Left ventricle myocardium superior (tissue), 1 donor: ENCODE results near the gene COLEC11. TPM values are rescaled to one million over a fixed set of nuclear protein-coding genes. Genes with fewer than 3 reads are reported as not detected.

ENCODE experiments used
- ATAC-seq: fragments of 200-7000 bp; cut with Tn5 transposase; one replicate; pipeline ENCODE4 v1.9.1; 2020; ENCODE audit warnings: mild to moderate bottlenecking, moderate library complexity
- DNase-seq: peaks from one replicate; pipeline ENCODE4 v3.0.0-alpha.2; 2020
- intact Hi-C: fragments of 100-400 bp; cut with micrococcal nuclease; formaldehyde crosslinking; loops from one replicate; pipeline ENCODE4 v1.11.0; 2022
- total RNA-seq: library from RNA; stranded (reverse); fragmentation: NEBNext Ultra II Directional; extraction: Animal tissue kit (Norgen Biotek cat#: 25700); gene quantifications from one replicate; pipeline ENCODE4 v1.2.1, GENCODE V29; 2021
- donor health status: DM: no; HTN: yes; CAD: no; lungs with severe emphysema.

COLEC11 gene
- total RNA-seq, 1 donor from 2014 or later: 2.1 TPM

DNA sequence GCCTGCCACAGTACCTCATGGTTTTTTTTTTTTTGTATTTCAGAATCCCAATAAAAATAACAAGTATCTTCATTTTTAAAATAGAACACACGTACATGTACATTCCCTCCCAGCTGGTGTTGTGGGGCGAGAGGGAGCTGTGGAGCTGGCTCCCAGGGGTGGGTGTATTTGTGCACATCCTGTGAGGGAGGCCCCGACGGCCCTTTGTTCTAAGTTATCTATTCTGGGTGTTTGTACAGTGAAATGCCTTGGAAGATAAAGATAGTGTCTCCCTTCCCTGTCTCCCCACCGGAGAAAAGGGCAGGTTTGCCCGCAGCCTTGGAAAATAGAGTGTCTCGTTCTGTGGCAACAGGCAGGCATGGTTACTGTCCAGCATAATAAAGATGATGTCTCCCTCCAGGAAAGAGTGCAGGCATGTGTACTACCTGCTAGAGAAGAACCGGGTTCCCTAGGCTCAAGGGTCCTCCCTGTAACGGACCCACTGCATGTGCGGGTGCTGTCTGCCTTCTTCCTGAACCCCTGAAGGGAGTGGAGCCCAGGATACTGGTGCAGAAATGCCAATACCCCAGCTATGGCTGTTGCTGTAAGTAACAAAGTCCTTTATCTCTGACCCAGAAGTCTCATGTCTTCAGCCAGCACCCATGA, 51.0 kb downstream of the COLEC11 start:
- ATAC-seq (no peak), DNase-seq (no peak)
- intact Hi-C loops: no loop called here

DNA sequence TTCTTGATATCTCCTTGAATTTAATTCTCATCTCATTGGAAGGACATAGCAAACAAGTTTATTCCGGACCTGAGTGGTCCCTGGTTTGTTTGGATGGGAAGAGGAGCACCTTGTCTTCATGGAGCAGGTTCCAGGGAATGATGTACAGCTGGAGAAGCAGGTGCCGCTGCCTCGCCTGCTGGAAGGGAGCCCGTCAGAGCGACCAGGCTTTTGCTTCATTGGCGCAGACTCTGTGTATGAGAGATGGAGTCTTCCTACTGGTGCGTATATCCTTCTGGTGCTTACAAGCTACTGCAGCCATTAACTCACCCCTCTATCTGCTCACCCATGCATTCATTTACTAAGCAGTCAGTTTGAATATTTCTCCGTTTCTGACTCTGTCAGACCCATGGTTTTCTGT, 51.5 kb downstream of the COLEC11 start:
- intact Hi-C loops: no loop called here
- no peak for ATAC-seq

DNA sequence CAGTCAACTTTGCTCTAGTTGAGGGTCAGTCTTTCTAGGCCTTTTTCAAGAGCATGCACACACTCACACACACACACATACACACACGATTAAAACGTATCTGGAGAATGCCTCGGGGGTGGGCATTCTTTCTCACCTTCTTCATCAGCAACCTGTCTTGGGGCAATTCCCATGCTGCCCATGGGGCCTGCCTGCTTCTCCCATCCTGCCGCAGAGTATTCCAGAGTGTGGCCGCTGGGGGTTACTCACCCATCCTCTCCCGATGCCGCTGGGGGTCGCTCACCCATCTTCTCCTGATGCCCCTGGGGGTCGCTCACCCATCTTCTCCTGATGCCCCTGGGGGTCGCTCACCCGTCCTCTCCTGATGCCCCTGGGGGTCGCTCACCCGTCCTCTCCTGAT, 52.3 kb downstream of the COLEC11 start:
- no peak for ATAC-seq
- no peak for DNase-seq
- intact Hi-C loops: no loop called here

More for the DNA sequence above, 51.5 kb downstream of the COLEC11 start:
- DNase-seq: no peak

DNA sequence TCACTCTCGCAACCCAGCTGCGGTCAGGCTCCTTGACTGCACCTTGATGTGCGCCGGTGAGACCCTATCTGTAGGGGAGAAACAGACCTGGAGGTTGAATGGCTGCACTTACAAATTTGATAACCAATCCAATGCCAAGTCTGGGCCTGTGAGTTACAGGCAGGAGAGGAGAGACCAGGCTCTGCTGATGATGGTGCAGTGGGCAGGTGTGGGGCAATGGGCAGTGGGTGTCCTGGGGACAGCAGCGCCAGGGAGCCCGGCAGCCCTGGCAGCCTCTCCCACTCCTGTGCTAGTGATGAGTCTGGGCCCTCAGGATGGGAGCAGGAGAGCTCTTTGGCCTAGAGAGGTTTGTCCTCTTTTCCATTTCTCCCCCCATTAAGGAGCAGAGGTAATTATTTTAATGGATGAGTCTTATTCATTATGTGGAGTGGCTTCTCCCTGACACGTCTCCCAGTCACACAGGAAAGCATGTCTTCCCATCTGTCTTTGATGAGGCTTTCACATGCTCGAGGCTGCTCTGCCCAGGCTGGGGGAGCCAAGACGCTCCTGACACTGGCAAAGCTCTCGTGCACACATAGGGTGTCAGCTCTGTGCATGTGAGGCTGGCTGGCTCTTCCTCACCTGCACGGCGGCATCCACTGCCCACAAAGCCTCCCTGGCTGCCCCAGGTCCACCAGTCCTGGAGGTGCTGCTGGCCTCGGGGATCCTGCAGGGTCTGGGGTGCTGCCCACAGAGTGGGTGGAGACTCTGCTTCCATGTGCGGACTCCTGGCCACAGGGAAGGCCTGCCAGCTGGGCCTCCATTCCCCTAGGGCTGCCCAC, 53.1 kb downstream of the COLEC11 start:
- intact Hi-C loops: no loop called here
- DNase-seq (no peak), ATAC-seq (no peak)

DNA sequence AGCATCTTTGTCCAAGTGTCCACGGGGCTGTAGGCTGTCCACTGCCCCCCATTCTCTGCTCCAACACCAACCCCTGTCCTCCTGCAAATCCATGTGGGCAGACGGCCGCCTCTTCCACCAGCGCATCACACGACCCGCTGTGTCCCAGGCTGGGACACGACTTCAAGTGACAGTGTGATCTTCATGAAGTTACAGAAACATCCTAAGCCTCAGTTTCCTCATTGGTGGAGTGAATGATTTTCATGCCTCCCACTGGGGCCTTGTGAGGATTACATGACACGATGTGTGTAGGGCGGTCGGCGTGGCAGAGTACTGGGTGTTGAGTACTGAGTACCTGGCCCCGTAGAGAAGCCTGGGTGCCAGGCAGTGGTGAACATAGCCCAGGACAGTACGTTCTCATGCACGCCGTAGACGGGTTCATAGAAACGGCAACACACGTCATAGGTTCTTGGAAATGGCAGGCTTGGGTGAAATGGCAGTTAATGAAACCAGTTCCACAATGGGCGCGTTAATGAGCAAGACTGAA, 53.8 kb downstream of the COLEC11 start:
- intact Hi-C loops: no loop called here
- ATAC-seq (no peak), DNase-seq (no peak)

DNA sequence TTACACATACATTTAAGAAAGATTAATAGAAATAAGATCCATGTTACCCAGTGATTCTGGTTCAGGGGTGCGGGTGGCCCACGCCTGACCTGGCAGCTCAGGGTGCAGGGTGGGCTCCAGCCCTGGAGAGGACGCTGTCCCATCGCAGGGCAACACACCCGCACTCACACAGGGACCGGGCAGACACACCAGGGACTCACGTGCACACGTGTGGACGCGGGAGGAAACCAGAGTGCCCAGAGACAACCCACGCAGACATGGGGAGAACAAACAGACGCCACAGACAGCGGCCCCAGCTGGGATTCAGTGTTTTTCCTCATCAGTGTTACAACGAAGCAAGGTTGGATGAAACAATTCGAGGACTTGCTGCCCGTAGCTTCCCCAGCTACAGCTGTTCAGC, 54.7 kb downstream of the COLEC11 start:
- ATAC-seq: no peak
- DNase-seq: no peak
- intact Hi-C loops: no loop called here

DNA sequence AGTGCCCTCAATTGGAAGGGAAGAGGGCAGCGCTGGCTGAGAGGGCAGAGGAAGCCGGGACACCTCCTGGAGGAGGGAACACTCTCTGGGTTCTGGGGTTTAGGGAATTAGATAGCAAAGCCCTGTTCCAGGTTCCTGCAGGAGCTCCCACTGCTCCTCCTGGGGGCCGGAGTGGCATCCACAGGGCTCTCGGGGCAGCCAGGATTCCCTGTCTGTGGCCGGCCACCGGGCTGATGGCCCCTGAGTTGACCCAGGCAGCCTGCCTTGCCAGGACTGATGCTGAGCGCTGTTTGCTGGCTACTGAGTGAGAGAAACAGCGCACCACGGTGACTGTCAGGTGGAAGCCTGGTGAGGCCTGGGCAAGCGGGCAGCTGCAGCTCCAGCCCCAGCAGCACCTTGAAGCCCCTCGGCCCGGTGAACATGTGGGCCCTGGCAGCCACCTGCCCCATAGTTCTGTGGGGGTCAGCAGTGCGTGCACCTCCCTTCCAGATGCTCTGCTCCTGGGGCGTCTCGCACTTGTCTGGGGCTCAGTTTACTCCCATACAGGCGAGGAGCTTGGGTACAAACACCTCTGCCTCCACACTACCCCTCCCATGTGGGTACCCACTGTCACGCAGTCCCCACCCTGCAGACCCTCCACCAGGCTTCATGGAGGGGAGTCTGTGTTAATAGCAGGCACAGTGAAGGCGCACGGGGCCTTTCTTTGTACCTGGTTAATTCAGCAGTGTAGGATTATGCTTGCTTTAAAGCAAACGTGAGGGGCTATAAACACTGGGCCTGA, 55.4 kb downstream of the COLEC11 start:
- intact Hi-C loops: loop anchor here (10.0 kb wide), 1 partner anchor 226 kb away; no protein-coding TSS in a partner anchor
- DNase-seq: no peak

DNA sequence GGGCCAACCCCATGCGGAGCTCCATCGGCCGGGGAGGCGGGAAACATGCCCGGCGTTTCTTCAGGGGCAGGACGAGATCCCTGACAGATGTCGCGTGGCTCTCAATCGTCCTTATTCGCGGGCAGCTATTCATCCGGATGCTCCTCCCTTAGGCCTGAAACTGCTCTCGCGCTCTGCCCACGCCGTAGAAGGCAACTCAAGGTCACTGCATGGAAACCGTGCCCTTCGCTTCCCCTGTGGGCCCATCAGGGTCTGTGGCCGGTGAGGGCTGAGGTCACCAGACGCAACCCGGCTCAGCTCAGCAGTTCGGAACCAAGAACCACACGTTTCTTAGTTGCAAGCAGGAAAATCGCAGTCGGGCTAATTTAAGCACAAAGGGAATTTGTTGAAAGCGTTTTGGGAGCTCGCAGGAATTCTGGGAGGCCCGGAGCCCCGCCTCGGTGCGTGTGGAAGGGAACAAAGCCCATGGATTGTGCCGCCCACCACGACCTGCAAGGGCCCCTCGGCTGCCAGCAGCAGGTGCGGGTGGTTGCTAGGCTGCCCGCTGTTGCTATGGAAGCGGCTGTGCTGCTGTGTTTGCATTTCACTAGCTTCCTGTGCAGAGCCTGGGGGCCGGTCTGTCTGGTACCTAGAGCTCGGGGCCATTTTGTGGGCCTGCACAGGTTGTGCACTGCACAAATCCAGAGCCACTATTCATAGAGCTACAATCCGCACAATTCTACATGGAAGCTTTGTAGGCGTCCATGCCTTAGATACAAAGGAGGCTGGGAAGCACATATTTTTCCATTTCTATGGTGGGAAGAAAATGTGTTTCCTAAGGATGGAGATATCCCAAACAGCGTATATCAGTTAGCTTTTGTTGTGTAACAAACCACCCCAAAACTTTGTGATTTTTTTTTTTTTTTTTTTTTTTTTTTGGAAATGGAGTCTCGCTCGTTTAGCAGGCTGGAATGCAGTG, 57.1 kb downstream of the COLEC11 start:
- peak; percentile 56 for ATAC-seq
- intact Hi-C loops: loop anchor here (10.0 kb wide), 1 partner anchor 227 kb away; no protein-coding TSS in a partner anchor
- peak; percentile 57 for DNase-seq

More for the DNA sequence above, 55.4 kb downstream of the COLEC11 start:
- ATAC-seq: no peak

DNA sequence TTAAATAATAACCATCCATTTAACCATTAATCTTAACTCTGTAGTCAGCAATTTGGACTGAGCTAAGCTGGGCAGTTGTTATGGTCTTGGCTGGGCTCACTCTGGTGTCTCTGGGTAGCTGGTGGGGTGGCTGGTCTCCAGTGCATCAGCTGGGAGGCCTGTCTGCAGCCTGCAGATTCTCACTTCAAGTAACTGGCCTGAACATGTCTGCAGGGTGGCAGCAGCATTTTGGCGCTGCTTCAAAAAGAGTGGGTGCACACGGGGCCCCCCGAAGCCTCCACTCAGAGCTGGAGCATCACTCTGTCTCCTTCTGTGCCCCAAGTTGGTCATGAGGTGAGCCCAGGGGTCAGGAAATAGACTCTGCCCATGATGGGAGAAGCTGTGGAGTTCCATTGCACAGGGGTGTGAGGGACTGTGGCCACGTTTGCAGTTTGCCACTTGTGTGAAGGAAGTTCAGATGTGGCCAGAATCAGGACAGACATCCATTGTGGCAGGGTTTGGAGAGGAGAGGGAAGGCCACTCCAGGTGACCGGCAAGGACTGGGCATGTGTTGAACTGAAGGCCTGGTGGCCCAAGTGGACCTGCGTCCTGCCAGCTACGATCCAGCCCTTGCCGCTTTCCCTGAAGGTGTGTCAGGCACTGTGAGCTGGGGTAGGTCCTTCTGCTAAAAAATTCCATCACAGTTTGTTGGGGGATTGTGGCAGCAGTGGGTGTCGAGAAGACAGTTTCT, 58.1 kb downstream of the COLEC11 start:
- no peak for ATAC-seq
- no peak for DNase-seq
- intact Hi-C loops: loop anchor here (10.0 kb wide), 1 partner anchor 228 kb away; no protein-coding TSS in a partner anchor

DNA sequence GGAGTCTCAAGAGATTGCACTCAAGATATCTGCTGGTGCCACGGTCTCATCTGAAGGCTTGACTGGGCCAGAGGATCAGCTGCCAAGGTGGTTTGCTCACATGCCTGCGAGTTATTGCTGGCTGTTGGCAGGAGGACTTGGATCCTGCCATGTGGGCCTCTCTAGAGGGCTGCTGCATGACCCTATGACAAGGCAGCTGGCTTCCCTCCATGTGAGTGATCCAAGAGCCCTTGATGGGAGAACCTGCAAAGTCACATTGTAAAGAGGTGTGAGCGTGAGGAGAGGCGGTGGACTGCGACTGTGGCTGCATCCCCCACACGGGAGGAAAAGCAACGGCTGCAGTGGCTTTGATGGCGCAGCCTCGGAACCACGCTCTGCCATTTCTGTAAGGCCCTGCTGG, 59.1 kb downstream of the COLEC11 start:
- DNase-seq: no peak
- intact Hi-C loops: loop anchor here (10.0 kb wide), 1 partner anchor 229 kb away; no protein-coding TSS in a partner anchor
- no peak for ATAC-seq

DNA sequence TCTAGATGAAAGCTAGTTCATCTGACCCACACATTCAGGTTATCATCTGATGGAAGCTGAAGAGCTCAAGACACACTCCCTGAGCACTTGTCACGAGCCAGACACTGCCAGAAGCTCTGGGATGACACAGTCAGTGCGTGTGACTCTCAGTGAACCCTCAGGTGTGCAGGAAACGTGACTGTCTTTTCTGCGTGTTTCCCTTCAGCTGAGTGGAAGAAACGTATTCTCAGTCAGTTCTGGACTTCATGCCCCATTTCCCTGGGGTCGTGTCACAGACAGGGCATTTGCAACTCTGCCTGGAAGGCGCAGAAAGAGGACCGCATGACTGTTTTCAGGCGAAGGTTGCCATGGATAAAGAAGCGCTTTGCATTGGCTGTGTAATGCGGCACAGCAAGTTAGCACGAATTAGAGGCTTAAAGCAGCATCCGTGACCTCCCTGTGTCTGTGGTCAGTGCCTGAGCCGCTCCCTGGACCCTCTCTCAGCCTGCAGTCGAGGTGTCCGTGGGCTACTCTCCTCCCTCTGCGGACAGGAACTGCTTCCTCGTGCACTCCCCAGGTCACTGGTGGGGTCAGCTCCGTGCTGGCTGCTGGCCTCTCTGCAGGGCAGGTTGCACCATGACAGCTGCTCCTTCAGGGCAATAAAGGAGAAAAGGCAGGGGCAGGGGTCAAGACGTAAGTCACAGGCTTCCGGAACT, 59.8 kb downstream of the COLEC11 start:
- ATAC-seq: no peak
- no peak for DNase-seq
- intact Hi-C loops: loop anchor here (10.0 kb wide), 1 partner anchor 230 kb away; no protein-coding TSS in a partner anchor

DNA sequence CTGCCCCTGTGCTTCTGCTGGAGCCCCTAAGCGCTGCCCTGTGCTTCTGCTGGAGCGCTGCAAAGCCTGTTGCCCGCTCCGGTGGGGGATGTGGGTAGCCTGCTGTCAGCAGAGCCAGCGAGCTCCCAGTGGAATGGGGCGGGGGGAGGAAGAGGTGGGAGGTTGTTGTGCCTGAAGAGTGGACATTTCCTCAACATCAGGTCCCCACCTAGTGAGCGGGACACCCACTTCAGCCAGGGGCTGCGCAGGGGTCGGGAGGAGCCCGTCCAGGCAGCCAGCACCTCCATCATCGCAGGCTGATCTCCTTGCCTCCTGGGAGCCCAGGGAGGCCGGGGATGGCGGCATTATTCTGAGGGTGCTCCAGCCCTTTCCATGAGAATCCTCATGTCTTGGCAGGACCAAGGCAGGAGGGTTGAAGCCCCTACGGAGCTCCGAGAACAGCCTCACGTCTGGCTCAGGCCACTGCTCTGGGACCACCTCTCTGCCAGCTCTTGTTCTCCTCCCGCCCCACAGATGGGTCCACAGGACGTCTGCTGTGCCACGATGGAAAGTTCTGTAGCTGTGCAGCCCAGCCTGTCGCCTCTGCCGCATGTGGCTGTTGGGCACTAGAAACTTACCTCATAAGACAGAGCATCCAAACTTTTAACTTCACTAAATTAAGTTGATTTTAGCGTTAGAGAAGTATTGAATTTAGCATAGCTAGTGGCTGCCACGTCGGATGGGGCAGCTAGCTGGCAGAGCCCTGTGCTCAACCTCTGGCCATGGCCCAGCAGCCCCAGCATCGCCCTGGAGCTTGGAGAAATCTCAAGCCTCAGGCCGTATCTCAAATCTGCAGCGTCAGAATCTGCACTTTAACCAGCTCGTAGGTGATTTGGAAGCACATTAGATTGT, 61.2 kb downstream of the COLEC11 start:
- intact Hi-C loops: loop anchor here (10.0 kb wide), 1 partner anchor 231 kb away; no protein-coding TSS in a partner anchor
- DNase-seq (no peak), ATAC-seq (no peak)

DNA sequence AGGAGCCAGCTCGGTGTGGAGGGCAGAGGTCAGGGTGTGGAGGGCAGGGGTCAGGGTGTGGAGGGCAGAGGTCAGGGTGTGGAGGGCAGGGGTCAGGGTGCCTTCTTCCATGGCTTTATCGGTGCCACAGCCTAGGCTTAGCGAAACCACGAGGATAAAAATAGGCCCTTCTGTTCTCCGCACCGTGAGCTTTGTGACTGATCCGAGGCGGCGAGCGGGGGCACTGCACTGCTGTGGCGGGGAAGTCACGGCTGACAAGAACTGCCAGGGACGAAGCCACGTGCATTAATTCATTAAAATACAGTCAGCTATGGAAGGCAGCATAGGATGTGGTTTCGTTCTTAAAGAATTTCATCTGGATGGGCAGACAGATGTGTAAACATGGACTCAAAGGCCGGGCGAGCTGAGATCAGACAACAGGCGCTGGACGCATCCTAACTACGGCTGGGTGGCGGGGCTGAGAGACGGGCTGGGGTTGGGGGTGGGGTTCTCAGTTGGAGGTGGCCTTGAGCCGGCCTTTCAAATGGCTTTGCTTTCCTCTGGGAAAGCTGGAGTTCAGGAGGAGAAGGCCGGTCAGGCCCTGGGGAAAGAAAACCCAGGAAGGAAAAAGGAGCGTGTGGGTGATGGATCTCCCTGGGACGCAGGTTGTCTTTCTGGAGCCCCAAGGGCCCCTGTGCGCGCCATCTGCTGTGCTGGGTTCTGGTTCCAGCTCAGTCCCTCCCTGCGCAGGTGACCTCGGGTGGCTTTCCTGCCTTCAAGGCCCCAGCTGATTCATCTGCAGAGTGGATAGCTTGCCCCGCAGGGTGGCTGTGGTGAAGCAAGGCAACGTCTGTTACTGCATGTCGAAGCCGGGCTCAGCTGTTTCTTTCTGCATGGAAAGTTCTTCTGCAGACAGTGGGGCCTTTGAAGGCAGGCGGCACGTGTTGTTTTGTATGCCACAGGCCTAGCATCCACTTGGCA, 62.1 kb downstream of the COLEC11 start:
- peak; percentile 29 for ATAC-seq
- no peak for DNase-seq
- intact Hi-C loops: loop anchor here (10.0 kb wide), 1 partner anchor 232 kb away; no protein-coding TSS in a partner anchor

DNA sequence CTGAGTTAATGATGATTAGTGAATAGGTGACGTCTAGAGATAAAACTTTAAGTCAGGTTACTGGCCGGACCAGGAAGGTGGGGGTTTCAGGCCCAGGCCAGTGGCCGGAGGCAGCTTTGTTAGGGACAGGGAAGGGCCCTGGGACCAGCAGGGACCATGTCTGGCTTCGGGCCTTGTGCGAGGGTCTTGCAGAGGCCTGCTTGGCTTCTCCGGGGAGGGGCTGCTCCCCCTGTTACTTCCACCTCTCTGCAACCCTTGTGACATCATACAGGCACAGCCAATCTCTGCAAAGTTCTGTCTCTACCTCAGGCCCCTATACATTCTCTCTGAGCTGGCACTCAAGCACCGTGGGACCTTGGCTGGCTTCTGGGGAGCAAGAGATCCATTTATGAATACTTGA, 63.0 kb downstream of the COLEC11 start, which contains the start of gene ALLC:
ALLC (plus strand) TSS at position 320 of the 400 bp plus-strand sequence. CDS start 12,958 bp downstream, outside the sequence.
- DNase-seq: no peak
- intact Hi-C loops: loop anchor here (10.0 kb wide), 1 partner anchor 233 kb away; no protein-coding TSS in a partner anchor
- no peak for ATAC-seq
